IMR-90 (cell line): ENCODE measurements around the gene PRKCE. TPM values are rescaled to one million over a fixed set of nuclear protein-coding genes. Genes with fewer than 3 reads are reported as not detected.

Source experiments
- ATAC-seq: fragments of 200-7000 bp; cut with Tn5 transposase; 2 replicates; pipeline ENCODE4 v1.9.1; 2020; ENCODE audit warnings: low read depth, mild to moderate bottlenecking, moderate library complexity
- BruUV-seq: library from RNA; stranded (reverse); fragments of 400-500 nt; replicated peaks from 2 replicates; lab custom pipeline; 2021; lab: Mats Ljungman, UMichigan
- CTCF ChIA-PET: fragments of 300-600 bp; formaldehyde crosslinking; extraction: SDS; loops from one replicate; lab custom pipeline; 2021; ENCODE audit warnings: antibody characterized with exemption; lab: Yijun Ruan, JAX
- POLR2A ChIA-PET: fragments of 300-600 bp; sonication (Branson Sonifier 250); formaldehyde crosslinking; loops from one replicate; lab custom pipeline; 2022; ENCODE audit warnings: antibody characterized with exemption; ENCODE audit not compliant: unreplicated experiment; lab: Charles Lee
- DNase-seq: peaks from one replicate; pipeline ENCODE4 v3.0.0; 2013
- H2AFZ ChIP-seq: replicated peaks from 2 replicates; pipeline ENCODE3; 2013; ENCODE audit warnings: low read length, mild to moderate bottlenecking; ENCODE audit not compliant: poor library complexity
- H2AK5ac ChIP-seq: 2 replicates; pipeline ENCODE4 v1.6.1; 2013; ENCODE audit warnings: low read depth, low read length, inconsistent platforms
- H2AK9ac ChIP-seq: replicated peaks from 2 replicates; pipeline ENCODE3; 2013; ENCODE audit warnings: mild to moderate bottlenecking, low read depth, low read length, moderate library complexity; ENCODE audit not compliant: poor library complexity
- H2BK120ac ChIP-seq: 2 replicates; pipeline ENCODE4 v1.6.1; 2013; ENCODE audit warnings: low read depth, low read length, inconsistent platforms
- H2BK15ac ChIP-seq: 3 replicates; pipeline ENCODE4 v1.6.1; 2013; ENCODE audit warnings: low read depth, low read length, inconsistent platforms
- H2BK20ac ChIP-seq: 2 replicates; pipeline ENCODE4 v1.6.1; 2013; ENCODE audit warnings: low read depth, mild to moderate bottlenecking, inconsistent platforms, low read length, moderate library complexity
- H2BK5ac ChIP-seq: 2 replicates; pipeline ENCODE4 v1.6.1; 2013; ENCODE audit warnings: mild to moderate bottlenecking, low read depth, low read length, inconsistent platforms; ENCODE audit not compliant: poor library complexity, severe bottlenecking
- H3K14ac ChIP-seq: replicated peaks from 2 replicates; pipeline ENCODE4 v1.6.1; 2013; ENCODE audit warnings: low read depth, low read length, inconsistent platforms
- H3K18ac ChIP-seq: 2 replicates; pipeline ENCODE4 v1.6.1; 2013; ENCODE audit warnings: low read depth, low read length, control low read depth
- H3K23ac ChIP-seq: 2 replicates; pipeline ENCODE4 v1.6.1; 2013; ENCODE audit warnings: low read depth, low read length, inconsistent platforms
- H3K27ac ChIP-seq: 2 replicates; pipeline ENCODE4 v1.5.1; 2013; ENCODE audit warnings: mild to moderate bottlenecking, control low read depth, low read length; ENCODE audit not compliant: insufficient read depth
- H3K27me3 ChIP-seq: 2 replicates; pipeline ENCODE4 v1.6.1; 2013; ENCODE audit warnings: low read length; ENCODE audit not compliant: control insufficient read depth, insufficient read depth
- H3K36me3 ChIP-seq: 2 replicates; pipeline ENCODE4 v1.6.1; 2013; ENCODE audit warnings: low read length, mixed read lengths; ENCODE audit not compliant: control insufficient read depth, insufficient read depth
- H3K4ac ChIP-seq: 2 replicates; pipeline ENCODE4 v1.6.1; 2013; ENCODE audit warnings: low read depth, low read length, inconsistent platforms
- H3K4me1 ChIP-seq: 2 replicates; pipeline ENCODE4 v1.6.1; 2013; ENCODE audit warnings: low read length, mixed read lengths; ENCODE audit not compliant: control insufficient read depth, insufficient read depth
- H3K4me2 ChIP-seq: 2 replicates; pipeline ENCODE4 v1.6.1; 2013; ENCODE audit warnings: low read depth, mild to moderate bottlenecking, control low read depth, low read length, moderate library complexity
- H3K4me3 ChIP-seq: 2 replicates; pipeline ENCODE4 v1.5.1; 2013; ENCODE audit warnings: low read depth, mild to moderate bottlenecking, control low read depth, low read length, moderate library complexity; ENCODE audit not compliant: insufficient read depth
- H3K56ac ChIP-seq: 2 replicates; pipeline ENCODE4 v1.6.1; 2013; ENCODE audit warnings: low read length, inconsistent platforms; ENCODE audit not compliant: insufficient read depth; ENCODE audit errors: extremely low read depth
- H3K79me1 ChIP-seq, 2 experiments: 2 replicates each; pipeline ENCODE4 v1.6.1; 2013; ENCODE audit warnings: low read length in 2 of 2, inconsistent platforms in 1 of 2, low read depth in 1 of 2
- H3K9ac ChIP-seq: 2 replicates; pipeline ENCODE4 v1.6.1; 2013; ENCODE audit warnings: low read depth, low read length, control low read depth
- H3K9me1 ChIP-seq: 2 replicates; pipeline ENCODE4 v1.6.1; 2013; ENCODE audit warnings: low read length, inconsistent platforms; ENCODE audit not compliant: insufficient read depth
- H3K9me3 ChIP-seq: 2 replicates; pipeline ENCODE4 v1.6.1; 2013; ENCODE audit warnings: low read length; ENCODE audit not compliant: control insufficient read depth, insufficient read depth
- H4K20me1 ChIP-seq: 2 replicates; pipeline ENCODE4 v1.6.1; 2013; ENCODE audit warnings: low read length, inconsistent platforms; ENCODE audit not compliant: insufficient read depth
- H4K5ac ChIP-seq: 2 replicates; pipeline ENCODE4 v1.6.1; 2013; ENCODE audit warnings: mild to moderate bottlenecking, low read depth, low read length, control low read depth
- H4K8ac ChIP-seq, 2 experiments: 2 replicates each; pipeline ENCODE4 v1.6.1; 2013; ENCODE audit warnings: low read depth in 2 of 2, low read length in 2 of 2, control low read depth in 1 of 2, inconsistent platforms in 1 of 2
- H4K91ac ChIP-seq: 2 replicates; pipeline ENCODE4 v1.6.1; 2013; ENCODE audit warnings: low read depth, low read length, inconsistent platforms; ENCODE audit not compliant: insufficient read depth
- BHLHE40 ChIP-seq: fragments of 150-350 bp; IDR thresholded peaks from 2 replicates; pipeline ENCODE4 v1.6.1; 2016; ENCODE audit warnings: mild to moderate bottlenecking, low read depth, low read length
- MXI1 ChIP-seq: IDR thresholded peaks from 2 replicates; pipeline ENCODE4 v1.6.1; 2012; ENCODE audit warnings: low read depth, mild to moderate bottlenecking, low read length, moderate library complexity, borderline replicate concordance
- POLR2A ChIP-seq: IDR thresholded peaks from 2 replicates; pipeline ENCODE4 v1.6.1; 2012; ENCODE audit warnings: mild to moderate bottlenecking, low read depth, low read length
- WGBS, 2 experiments: methylation state at CpG; one replicate each; pipeline versions ENCODE4 v1.1.5 to v1.1.7; 2013; ENCODE audit warnings: missing lambda C conversion rate in 2 of 2; ENCODE audit not compliant: insufficient read length in 1 of 2; ENCODE audit errors: extremely low coverage in 2 of 2; 5-methylcytosine and 5-hydroxymethylcytosine counted together
- dilution Hi-C: fragments of 300-500 bp; cut with HindIII; formaldehyde crosslinking; loops from one replicate; pipeline ENCODE4 v1.14.3; 2018; ENCODE audit warnings: low sequenced_read_pairs; ENCODE audit not compliant: unreplicated experiment
- in situ Hi-C: fragments of 300-500 bp; cut with MboI; formaldehyde crosslinking; loops from 3 replicates; pipeline ENCODE4 v1.14.3; 2019; ENCODE audit warnings: low sequenced_read_pairs, inconsistent platforms, mixed read lengths
- intact Hi-C: fragments of 100-400 bp; cut with micrococcal nuclease; formaldehyde crosslinking; loops from 2 replicates; pipeline ENCODE4 v1.10.0; 2022
- polyA plus RNA-seq, 3 experiments: library from polyadenylated mRNA; depleted of rRNA; stranded (reverse); fragments of >200 nt; gene quantifications; 2 replicates each; pipeline ENCODE4 v1.2.3, GENCODE V29; 2012; ENCODE audit warnings: low replicate concordance in 1 of 3
- total RNA-seq: library from RNA; depleted of rRNA; stranded (reverse); fragments of >200 nt; gene quantifications from 2 replicates; pipeline ENCODE4 v1.2.3, GENCODE V29; 2012

The PRKCE gene
- total and polyA plus RNA-seq, 2 of the 4 experiments (the other 2 are of a cell fraction): 8.1 to 32.4 TPM

- Histone ChIP-seq H3K23ac (no peak overlapping the region), H2AK5ac (0 out of 2 replicates have a peak overlapping the region, but pooled peaks have one; percentile 2), H3K18ac (no peak overlapping the region), H2AFZ (no peak overlapping the region), H3K4me1 (peaks cover 7% of the 10 kb centered on the region), H4K20me1 (no peaks in the 10 kb centered on the region; the same call in 1 of the 2 replicates), H3K79me1 (peaks cover 3 to 17% of the 10 kb centered on the region in 2 experiments; a peak in 2 of 4 replicates), H3K36me3 (no peaks in the 10 kb centered on the region), H2BK20ac (no peak overlapping the region), H3K27ac (no peak overlapping the region), H3K9me3 (no peaks in the 10 kb centered on the region), H4K8ac (no peak overlapping the region), H2BK15ac (no peak overlapping the region), H3K4ac (no peak overlapping the region; the same call in 1 of the 2 replicates), H4K5ac (no peak overlapping the region), H2BK120ac (no peak overlapping the region), H2BK5ac (no peak overlapping the region), H3K9ac (no peak overlapping the region), H4K91ac (no peak overlapping the region; the same call in 1 of the 2 replicates), H3K56ac (no peak overlapping the region), H3K27me3 (no peaks in the 10 kb centered on the region), H3K4me2 (no peak overlapping the region), H3K9me1 (peaks cover 20% of the 10 kb centered on the region), H3K4me3 (no peak overlapping the region), H3K14ac (no peak overlapping the region), H2AK9ac (no peak overlapping the region)
- dilution Hi-C loops (no loop called here), in situ Hi-C loops (no loop called here), intact Hi-C loops (no loop called here)
- TF ChIP-seq BHLHE40 (no peak), POLR2A (no peak), MXI1 (no peak)
- ChIA-PET POLR2A (no interaction called here), CTCF (no interaction called here)
- BruUV-seq: no TSS peak
- ATAC-seq: no peak
- 82% methylated on average over 3 of the region's 3 CpGs; no CpG with 5 or more reads in 1 of the 2 experiments for WGBS, 2 experiments
- no peak for DNase-seq
Measured at GRCh38 chr2:45871025-45871424, 219.6 kb downstream of the PRKCE start.
